Peyer's patch (tissue), 4 donors: ENCODE measurements around the gene CCDC194.

Experiments
- POLR2A ChIP-seq, 2 donors: fragments of 450-650 bp; IDR thresholded peaks; one replicate each; pipeline ENCODE4 v1.5.1; 2017; ENCODE audit warnings: antibody characterized with exemption in 2 of 2, mild to moderate bottlenecking in 2 of 2, moderate library complexity in 2 of 2
- TF ChIP-seq, protein P1 (sequence below), 6 experiments: fragments of 450-650 bp in 4 of 6; fragments of 200-600 bp in 2 of 6; sonication (generic) in 1 of 6; IDR thresholded peaks; one replicate each; pipeline ENCODE4 v1.5.1; 2017 to 2019; ENCODE audit warnings: antibody characterized with exemption in 6 of 6, mild to moderate bottlenecking in 3 of 6, moderate library complexity in 1 of 6

DNA sequence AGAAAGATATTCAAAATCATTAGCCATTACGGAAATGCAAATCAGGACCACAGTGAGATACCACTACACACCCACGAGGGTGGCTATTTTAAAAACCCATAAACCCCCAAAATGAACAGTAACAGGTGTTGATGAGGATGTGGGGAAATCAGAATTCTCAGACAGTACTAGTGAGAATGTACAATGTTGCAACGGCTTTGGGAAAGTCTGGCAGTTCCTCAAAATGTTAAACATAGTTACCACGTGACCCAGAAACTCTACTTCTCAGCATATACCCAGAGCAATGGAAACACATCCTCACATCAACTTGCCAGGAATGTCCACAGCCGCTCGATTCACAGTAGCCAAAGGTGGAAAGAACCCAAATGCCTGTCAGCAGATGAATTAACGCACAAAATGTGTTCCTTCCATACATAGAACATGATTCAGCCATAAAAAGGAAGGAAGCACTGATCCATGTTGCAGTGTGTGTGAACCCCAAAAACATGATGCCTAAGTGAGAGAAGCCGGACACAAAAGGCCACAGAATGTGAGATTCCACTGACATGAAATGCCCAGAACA lies 23.9 kb downstream of the CCDC194 start:
- TF ChIP-seq POLR2A (IDR thresholded peaks at IDR 0.05), result no peak
- TF ChIP-seq, protein P1, sequence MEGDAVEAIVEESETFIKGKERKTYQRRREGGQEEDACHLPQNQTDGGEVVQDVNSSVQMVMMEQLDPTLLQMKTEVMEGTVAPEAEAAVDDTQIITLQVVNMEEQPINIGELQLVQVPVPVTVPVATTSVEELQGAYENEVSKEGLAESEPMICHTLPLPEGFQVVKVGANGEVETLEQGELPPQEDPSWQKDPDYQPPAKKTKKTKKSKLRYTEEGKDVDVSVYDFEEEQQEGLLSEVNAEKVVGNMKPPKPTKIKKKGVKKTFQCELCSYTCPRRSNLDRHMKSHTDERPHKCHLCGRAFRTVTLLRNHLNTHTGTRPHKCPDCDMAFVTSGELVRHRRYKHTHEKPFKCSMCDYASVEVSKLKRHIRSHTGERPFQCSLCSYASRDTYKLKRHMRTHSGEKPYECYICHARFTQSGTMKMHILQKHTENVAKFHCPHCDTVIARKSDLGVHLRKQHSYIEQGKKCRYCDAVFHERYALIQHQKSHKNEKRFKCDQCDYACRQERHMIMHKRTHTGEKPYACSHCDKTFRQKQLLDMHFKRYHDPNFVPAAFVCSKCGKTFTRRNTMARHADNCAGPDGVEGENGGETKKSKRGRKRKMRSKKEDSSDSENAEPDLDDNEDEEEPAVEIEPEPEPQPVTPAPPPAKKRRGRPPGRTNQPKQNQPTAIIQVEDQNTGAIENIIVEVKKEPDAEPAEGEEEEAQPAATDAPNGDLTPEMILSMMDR (IDR thresholded peaks at IDR 0.05), result no peak
